ENCODE measurements around the gene HARBI1.

Gene HARBI1

DNA sequence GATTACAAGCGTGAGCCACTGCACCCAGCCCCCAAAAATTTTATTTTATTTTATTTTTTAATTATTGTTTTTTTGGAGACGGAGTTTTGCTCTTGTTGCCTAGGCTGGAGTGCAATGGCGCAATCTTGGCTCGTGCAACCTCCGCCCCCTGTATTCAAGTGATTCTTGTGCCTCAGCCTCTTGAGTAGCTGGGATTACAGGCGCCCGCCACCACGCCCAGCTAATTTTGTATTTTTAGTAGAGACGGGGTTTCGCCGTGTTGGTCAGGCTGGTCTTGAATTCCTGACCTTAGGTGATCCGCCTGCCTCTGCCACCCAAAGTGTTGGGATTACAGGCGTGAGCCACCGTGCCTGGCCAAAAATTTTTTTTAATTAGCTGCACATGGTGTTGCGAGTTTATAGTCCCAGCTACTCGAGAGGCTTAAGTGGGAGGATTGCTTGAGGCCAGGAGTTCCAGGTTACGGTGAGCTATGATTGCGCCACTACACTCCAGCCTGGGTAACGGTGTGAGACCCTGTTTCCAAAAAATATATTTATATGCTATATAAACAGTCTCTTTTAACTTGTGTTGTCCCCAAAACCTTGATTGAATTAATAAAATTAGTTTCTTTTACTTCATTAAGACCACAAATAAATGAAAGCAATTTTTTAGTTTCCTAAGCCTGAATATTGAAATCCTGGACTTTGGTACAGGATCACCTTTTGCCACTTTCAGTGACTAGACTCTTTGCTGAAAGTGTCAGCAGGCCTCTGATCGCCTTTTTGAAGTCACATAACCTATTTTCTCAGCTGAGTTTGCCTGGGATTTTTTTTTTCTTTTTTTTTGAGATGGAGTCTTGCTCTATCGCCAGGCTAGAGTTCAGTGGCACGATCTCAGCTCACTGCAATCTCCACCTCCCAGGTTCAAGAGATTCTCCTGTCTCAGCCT, 16.5 kb upstream of the HARBI1 start:
- no peak for DNase-seq (ENCODE audit: low spot score)
- no peak for FAIRE-seq

DNA sequence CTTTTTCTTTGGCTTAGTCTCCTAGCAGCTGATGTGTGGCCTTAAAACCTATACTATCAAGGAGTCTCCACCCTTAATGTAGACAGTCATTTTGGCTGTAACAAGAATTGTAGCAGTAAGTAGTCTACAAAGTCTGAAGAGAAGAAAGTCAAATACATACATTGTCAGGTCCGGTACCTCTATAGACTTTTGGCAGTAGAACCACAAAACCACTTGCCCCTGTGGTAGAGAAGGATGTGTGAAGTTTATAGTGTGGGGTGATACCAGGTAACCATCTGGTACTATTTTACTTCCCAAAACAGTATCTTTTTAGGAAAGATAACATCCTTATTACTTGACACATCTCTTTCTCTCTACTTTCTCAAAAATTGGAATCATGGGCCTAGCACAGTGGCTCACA, 15.5 kb upstream of the HARBI1 start:
- DNase-seq (ENCODE audit: low spot score) (no peak), FAIRE-seq (no peak)

- no peak for DNase-seq (ENCODE audit: low spot score)
- FAIRE-seq: no peak
Observed at GRCh38 chr11:46631676-46632075, 14.6 kb upstream of the HARBI1 start.

DNA sequence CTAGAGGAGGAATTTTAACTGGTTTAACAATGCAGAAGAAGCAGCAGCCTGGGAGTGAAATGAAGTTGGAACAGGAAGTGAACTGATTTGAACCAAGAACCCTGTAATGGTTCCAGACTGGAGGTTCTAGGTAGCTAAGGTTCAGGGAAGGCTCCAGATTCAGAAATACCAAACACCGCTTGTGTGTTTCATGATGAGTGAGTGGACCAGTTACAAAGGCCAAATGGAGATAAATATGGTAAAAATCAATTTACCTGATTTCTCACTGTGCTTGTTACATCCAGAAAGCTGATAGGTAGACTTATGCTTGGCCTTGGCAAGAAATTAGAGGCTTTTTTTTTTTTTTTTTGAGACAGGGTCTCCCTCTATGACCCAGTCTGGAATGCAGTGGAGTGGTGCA, 13.2 kb upstream of the HARBI1 start:
- no peak for FAIRE-seq
- DNase-seq (ENCODE audit: low spot score): no peak

DNA sequence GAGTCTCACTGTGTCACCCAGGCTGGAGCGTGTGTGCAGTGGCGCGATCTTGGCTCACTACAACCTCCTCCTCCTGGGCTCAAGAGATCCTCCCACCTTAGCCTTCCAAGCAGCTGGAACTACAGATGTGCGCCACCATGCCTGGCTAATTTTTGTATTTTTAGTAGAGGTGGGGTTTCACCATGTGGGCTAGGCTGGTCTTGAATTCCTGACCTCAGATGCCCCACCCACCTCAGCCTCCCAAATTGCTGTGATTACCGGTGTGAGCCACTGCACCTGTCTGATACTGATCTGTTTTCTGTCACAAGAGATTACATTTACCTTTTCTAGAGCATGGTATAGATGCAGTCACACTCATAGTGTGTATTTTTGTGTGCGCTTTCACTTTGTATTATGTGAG, 11.9 kb upstream of the HARBI1 start:
- DNase-seq (ENCODE audit: low spot score): no peak
- FAIRE-seq: no peak

- no peak for FAIRE-seq
Observed at GRCh38 chr11:46625406-46625805, 8.4 kb upstream of the HARBI1 start.

GRCh38 chr11:46618837-46619236, 1.8 kb upstream of the HARBI1 start:
- FAIRE-seq (no peak), DNase-seq (ENCODE audit: low spot score) (no peak)

More at GRCh38 chr11:46625406-46625805, 8.4 kb upstream of the HARBI1 start:
- no peak for DNase-seq (ENCODE audit: low spot score)

DNA sequence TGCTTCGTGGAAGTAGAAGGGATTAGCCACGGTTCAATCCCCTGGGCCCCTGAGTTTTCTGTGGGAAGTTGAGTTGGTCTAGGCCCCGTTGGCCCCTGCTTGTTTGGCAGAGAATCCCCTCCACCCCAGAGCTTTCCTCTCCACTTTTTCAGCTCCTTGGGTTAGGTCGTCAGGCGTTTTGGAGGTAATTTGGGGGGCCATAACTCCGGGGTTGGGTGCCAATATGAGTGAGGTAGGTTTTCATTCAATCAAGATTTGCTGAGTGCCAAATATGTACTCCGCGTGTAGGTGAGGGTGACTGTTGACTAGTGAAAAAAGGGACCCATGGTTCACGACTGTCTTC, 916 bp upstream of the HARBI1 start:
- DNase-seq (ENCODE audit: low spot score) (no peak), FAIRE-seq (no peak)

DNA sequence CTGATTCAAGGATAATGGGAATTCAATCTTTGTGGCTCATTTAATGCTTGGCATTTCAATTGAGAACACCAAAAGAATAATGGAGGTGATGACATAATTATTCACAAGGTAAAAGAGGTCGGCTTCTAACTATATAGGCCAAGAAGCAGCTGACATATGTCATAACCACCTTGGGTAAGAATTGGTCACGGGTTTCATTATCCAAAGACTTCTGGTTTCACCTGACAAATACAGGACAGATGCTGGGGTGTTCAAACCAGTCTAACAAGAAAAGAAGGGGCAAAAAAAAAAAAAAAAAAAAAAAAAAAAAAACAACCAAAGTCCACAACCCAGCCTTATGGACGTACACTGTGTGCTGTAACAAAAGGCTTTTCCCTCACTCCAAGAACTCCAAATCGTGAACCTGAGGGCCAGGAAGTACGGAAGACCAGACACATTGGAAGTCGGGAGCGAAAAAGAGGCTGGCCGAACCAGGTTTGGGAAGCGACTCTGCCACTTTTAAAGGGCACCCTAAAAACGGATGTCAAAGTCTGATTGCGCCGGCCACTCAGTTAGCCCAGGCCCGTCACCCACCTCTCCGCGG, 385 bp downstream of the HARBI1 start:
- DNase-seq (ENCODE audit: low spot score) (no peak), FAIRE-seq (no peak)

GRCh38 chr11:46615756-46616155, 1.3 kb downstream of the HARBI1 start:
- no peak for DNase-seq (ENCODE audit: low spot score)
- FAIRE-seq: no peak

DNA sequence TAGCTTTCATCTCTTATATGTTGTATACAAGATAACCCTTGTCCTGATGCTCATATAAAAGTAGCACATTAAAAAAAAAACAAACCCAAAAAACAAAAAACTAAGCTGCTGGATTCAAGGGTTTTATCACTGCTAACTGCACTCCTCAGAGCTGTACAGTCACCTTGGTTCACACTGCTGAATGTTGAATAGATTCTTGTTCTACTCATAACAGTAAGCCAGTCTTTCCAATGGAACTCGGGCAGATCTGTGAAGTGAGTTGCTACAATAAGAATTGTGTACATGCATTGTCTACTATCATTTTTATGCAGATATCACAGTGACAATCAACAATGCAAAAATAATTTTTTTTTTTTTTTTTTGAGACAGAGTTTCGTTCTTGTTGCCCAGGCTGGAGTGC, 4.7 kb downstream of the HARBI1 start:
- no peak for FAIRE-seq
- no peak for DNase-seq (ENCODE audit: low spot score)

- no peak for FAIRE-seq
- DNase-seq (ENCODE audit: low spot score): no peak
Observed at GRCh38 chr11:46611526-46612304, 5.3 kb downstream of the HARBI1 start.

- FAIRE-seq (no peak), DNase-seq (ENCODE audit: low spot score) (no peak)
Observed at GRCh38 chr11:46609386-46609785, 7.6 kb downstream of the HARBI1 start.

- no peak for FAIRE-seq
- no peak for DNase-seq (ENCODE audit: low spot score)
Observed at GRCh38 chr11:46607516-46607915, 9.5 kb downstream of the HARBI1 start.

DNA sequence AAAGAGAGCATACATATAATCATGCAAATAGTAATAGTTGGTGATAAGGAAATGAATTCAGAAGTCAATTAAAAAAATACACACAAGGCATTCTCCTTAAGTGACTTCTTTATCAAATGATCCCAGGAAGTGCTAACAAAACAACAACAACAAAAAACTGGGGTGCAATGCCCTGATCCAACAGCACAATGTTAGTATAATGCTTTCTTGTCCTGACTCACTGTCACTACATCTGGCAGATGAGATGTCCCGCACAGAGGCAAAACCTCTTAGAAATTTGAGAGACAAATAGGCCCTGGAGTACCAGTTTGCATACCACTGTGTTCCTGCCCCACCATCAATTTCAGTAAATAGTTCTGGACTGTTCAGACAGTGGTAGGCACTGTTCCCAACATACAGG, 12.2 kb downstream of the HARBI1 start:
- no peak for FAIRE-seq
- no peak for DNase-seq (ENCODE audit: low spot score)

DNA sequence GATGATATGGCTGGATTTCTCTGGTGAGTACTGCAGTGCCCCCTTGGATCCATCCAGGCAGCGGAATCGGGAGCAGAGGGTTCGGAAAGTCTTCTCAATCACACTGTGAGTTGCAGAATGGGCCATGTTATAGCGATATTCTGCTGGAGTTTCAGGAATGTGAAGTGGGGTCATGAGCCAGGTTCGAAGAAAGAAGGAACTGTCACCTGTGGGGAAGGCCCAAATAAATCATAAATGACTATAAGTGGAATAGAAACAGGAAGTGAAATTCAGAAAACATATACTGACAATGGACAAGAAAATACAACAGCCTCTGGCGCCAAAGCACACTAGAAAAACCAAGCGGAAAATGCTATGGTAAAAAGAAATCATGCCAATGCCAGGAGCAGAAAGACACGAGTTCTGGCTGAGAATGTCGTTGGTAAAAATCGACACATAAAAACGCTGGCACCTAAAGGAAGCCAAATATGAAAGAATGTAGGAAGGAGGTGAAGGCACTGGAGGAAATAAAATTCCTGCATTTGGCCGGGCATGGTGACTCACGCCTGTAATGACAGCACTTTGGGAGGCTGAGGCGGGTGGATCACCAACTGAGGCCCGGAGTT, 13.2 kb downstream of the HARBI1 start:
- FAIRE-seq (no peak), DNase-seq (ENCODE audit: low spot score) (no peak)

DNA sequence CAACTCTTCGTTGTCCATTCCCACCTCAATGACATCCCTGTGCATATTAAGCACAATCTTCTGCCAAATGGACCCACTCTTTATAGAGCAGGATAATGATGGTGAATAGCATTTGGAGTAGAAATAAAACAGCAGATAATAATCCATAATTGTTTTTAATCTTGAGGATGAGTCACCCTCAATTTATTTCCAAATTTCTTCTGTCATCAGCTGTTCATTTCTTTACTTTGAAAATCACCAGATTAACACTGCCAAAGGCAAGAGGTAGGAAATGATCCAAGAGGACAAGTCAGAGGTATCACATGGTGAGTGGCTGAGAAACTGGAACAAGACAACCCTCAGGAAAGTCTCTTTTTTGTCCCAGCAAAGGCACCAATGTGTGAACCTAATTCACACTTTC, 15.9 kb downstream of the HARBI1 start:
- FAIRE-seq: no peak
- no peak for DNase-seq (ENCODE audit: low spot score)

- FAIRE-seq: no peak
- DNase-seq (ENCODE audit: low spot score): no peak
Observed at GRCh38 chr11:46600194-46600960, 16.6 kb downstream of the HARBI1 start.

GRCh38 chr11:46599340-46600193, 17.5 kb downstream of the HARBI1 start:
- DNase-seq (ENCODE audit: low spot score) (no peak), FAIRE-seq (no peak)

- DNase-seq (ENCODE audit: low spot score) (no peak), FAIRE-seq (no peak)
Observed at GRCh38 chr11:46597609-46598219, 19.3 kb downstream of the HARBI1 start.

Measured in urothelium cell line (cell line).